G401.6 (cell line): ENCODE results near the gene NEK1.

Experiments
- FAIRE-seq: peaks from 2 replicates; lab custom pipeline; 2012; peaks lifted over from hg19 to GRCh38; lab: Jason Lieb, UNC

The NEK1 gene, protein sequence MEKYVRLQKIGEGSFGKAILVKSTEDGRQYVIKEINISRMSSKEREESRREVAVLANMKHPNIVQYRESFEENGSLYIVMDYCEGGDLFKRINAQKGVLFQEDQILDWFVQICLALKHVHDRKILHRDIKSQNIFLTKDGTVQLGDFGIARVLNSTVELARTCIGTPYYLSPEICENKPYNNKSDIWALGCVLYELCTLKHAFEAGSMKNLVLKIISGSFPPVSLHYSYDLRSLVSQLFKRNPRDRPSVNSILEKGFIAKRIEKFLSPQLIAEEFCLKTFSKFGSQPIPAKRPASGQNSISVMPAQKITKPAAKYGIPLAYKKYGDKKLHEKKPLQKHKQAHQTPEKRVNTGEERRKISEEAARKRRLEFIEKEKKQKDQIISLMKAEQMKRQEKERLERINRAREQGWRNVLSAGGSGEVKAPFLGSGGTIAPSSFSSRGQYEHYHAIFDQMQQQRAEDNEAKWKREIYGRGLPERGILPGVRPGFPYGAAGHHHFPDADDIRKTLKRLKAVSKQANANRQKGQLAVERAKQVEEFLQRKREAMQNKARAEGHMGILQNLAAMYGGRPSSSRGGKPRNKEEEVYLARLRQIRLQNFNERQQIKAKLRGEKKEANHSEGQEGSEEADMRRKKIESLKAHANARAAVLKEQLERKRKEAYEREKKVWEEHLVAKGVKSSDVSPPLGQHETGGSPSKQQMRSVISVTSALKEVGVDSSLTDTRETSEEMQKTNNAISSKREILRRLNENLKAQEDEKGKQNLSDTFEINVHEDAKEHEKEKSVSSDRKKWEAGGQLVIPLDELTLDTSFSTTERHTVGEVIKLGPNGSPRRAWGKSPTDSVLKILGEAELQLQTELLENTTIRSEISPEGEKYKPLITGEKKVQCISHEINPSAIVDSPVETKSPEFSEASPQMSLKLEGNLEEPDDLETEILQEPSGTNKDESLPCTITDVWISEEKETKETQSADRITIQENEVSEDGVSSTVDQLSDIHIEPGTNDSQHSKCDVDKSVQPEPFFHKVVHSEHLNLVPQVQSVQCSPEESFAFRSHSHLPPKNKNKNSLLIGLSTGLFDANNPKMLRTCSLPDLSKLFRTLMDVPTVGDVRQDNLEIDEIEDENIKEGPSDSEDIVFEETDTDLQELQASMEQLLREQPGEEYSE (N-terminal part only)

DNA sequence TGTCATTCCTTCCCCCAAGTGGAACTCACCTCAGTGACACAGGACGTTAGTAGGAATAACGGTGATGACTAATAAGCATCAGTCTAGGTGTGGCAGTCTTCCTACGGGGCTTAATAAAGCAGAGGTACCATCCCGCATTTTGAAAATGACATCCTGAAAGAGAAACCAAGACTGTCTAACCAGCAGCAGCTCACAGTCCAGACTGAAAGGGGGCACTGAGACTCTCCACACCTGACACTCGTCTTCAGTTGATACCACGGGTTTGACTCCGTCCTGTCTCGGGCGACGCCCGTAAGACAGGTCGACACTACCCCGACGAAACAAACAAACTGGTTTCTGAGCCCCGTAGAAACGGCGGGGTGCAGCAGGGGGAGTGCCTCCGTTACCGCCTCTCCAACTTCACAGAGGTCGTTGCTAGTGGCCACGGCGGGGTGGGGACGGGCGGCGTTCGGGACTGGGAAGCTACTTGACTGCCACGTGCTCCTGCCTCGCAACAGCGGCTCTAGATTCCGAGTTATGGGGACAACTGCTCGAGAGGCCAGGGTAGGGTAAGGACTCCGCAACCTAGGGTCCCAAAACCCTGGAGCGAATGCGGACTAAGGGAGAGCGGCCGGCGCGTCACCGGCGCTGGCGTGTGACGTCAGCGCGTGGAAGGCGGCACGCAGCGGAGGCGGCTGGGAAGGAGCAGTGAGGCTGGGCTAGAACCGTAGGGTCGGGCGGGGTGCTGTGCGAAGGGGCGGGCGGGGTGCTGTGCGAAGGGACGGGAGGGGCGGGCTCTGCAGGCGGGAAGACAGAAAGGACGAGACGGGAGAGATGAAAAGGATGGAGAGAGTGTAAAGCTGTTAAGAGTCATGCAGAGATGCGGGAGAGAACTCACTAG lies at the start of gene NEK1:
TSS of gene NEK1 (minus strand) at position 593 of the 880 bp plus-strand sequence. CDS start 9,953 bp downstream, outside the sequence.
- no peak for FAIRE-seq

DNA sequence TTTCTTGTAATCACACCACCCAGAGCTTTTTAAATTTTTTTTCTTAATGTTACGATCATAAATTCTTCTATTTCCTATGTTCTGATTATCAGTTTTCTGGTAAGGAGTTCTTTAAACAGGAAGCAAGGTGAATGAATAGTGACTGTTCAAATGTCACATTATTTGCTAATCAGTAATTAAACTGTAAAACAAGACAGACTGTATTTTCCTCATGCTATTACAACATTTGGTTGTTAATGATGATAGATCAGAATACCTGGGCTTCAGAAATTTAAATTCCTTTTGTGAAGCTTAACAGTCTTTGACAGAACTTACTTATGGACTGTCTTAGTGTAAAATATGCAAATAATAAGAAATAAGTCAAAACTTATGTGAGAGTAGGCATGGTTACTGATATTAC lies 49.4 kb upstream of the NEK1 start:
- no peak for FAIRE-seq

DNA sequence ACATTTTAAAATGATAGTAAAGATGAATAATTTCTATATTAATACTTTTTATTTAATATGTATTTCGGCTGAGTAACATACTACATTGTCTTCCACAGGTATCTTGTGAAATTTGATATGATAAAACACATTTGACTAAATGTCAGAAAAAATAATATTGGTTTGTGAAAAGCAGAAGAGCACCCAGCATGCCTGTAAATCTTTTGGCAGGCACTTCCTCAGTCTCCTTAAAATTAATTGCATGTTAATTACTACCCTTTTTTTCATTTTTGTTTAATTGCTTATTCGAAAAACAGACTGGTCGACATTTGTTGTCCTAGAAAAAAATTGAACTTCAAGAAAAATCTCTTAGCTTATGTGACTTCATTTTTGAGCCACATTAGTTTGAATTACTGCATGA lies 48.5 kb upstream of the NEK1 start:
- FAIRE-seq: no peak

DNA sequence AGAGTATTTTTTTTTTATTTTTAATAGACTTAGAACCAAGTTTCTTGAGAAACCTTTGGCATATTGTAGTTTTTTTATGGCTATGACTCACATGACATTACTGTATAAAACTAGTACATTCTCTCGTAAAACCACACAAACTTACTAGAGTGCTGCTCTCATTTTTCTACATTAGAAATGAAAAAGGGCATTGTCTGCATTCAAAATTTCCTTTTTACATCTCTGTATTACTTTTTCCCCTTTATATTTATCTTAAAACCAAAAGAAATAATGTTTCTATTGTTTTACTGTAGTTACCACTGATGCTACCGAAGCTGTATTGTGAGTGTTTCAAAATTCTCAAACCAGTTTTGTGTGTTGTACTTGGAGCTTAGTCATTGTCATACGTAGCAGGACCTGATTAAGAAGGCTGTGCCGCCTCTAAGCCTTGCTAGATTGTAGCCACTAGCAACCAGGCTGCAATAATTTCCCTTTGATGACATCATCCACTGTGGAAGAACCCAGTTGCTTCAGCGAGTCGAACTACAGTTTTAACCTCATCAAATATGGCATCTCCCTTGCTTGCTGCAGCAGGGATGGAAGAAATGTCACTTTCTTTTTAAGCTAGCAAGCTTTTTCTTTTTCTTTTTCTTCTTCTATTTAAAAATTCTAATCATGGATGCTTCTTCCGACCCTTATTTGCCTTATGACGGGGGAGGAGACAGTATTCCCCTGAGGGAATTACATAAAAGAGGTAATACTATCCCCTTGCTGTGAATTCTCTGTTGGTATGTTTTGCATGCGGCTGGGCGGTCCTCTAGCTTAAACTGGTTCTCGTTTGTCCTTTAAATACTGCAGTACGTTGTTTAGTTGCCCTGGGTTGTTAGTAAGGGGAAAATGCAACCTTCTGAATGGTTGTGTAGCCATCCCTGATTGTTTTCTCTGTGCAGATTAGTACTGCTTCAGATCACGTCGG lies 47.6 kb upstream of the NEK1 start:
- peak; percentile 99 for FAIRE-seq

DNA sequence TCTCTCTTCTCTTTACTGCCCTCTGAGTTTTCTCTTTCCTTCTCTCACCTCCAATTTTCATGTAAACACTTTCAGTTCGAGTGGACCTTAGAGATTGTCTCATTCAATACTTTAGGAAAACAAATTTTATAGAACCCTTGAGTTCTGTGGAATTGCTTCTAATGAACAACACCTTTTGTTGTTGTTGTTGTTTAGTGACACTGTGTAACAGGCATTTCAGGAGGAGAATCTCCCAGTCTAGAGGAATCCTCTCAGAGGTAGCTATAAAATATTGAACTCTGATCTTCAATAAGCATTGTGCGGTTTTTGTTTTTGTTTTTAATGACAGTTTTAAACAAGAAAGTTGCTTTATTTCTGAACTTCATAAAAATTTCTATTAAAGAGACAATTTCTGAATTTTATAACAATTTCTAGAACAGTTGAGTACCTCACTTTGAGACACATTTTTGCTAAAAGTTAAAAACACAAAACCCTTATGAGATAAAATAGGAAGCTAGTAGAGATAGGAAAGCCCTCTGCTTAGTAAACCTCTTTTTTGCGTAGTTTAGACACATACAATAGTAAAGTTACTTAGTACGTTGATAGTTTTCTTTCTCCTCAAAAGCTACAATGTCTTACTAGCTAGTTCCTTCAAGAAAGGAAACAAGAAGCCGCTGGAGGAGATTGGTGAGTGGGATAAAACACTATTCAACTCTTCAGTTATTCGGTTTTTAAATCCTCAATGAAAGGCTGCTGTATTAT lies 46.8 kb upstream of the NEK1 start:
- FAIRE-seq: no peak

- FAIRE-seq: no peak
Measured at GRCh38 chr4:169658196-169658595, 45.8 kb upstream of the NEK1 start.

- no peak for FAIRE-seq
Measured at GRCh38 chr4:169657470-169658107, 45.2 kb upstream of the NEK1 start.

- FAIRE-seq: no peak
Measured at GRCh38 chr4:169655401-169655800, 43.0 kb upstream of the NEK1 start.

DNA sequence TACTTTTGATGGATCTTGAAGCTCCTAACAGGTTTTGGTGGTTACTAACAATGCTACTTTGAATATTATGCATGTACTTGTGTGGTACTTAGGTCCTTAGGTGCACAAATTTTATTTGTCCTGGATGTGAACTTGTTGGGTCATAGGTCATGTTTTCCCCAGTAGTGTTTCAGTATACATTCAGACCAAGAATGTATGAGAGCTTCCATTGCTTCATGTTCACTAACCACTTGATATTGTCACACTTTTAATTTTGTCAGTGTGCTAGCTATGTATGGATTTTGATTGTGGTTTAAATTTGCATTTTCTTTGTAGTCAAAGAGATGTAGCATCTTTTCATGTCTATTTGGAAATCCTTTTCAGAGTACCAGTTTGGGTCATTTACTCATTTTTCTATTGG lies 40.2 kb upstream of the NEK1 start:
- no peak for FAIRE-seq

DNA sequence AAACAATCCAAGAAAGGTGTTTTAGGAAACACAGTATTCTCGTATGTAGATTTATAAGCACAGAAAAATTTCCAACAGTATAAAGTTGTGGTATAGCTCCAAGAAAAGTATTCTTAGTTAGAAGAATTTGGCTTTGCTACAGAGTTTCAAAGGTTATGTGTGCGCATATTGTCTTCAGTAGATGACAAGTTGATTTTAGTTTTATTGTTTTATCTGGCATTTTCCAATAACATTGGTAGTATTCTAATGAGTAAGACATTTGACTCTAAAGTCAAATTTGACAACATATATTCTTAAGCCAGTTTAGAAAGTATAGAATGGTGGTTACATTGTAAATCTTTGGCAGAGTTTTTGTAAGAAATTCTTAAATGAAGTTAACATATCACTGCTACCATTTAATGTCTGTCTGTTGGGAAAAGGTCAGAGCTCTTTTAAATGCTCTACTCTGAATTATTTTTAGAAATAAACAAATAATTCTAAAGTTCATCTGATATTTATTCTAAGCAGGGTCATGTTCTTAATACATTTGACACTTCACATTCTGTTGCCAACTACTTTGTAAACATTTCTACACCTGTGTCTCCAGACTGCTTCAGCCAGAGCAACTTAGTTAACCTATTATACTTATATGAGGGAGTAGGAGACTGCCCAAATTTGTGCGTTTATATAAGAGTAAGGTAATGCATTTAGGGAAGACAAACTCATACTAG lies 38.0 kb upstream of the NEK1 start:
- FAIRE-seq: no peak

GRCh38 chr4:169649545-169650226 lies 37.3 kb upstream of the NEK1 start:
- no peak for FAIRE-seq

DNA sequence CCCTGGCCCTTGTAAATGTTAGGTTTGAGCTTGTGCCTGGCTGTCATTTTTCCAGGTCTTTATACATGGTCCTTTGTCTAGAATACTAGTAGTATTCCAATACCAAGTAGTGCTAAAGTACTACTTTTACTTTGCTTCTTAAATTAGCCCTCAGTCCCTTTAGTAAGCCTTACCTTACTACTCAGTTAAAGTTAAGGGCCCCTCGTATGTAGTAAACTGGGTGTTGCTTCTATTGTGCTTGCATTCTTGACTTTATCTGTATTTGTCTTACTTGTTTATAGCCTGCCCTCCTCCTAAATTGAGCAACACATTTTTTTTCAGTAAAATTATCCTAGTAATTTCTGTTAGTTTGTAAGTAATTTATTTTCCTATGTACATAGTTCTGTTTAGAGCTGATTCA lies 33.2 kb upstream of the NEK1 start:
- FAIRE-seq: no peak

- no peak for FAIRE-seq
Measured at GRCh38 chr4:169644802-169645201, 32.4 kb upstream of the NEK1 start.

DNA sequence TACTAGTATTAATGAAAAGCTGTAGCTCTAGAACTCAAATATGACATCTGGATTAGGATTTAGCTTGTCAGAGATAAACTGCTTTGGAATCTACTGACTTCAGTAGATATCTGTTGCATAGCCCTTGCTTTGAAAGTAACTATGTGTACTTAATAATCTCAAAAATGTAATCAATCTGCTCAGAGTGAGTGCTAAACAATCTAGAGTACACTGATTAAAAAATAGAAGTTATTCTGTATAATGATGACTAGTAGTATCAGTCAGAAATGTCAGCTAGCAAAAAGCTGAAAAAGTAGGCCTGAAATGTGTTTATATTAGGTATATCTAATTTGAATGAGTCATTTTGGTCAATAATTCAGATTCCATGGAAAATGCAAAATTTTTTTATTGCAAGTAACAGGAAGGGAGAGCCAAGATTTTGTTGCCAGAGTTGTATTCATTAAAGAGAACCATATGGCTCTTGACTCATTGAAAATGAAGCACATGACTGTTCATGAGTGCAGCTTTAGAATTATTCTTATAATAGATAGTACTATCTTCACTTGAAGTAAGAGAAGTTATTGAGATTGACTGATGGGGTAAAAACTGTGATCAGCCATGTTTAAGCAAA lies 28.0 kb upstream of the NEK1 start:
- FAIRE-seq: no peak

DNA sequence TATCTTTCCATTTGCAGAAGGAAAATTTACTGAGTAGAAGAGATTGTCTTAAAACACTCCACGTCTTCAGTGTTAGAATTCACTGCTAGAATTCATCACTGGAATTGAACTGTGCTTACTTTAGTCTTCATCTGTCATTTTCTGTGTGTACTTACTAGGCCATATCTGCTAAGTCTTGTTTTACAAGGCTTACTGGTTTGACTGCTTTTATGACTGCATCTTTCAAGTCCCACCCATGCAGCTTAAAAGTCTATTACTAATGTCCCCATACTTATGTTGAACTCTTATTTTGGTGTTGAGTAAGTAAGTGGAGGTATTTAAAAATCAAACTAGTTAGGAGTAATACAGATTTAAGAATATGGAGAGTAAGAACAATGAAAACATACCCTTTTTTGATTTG lies 22.6 kb upstream of the NEK1 start:
- peak; percentile 34 for FAIRE-seq

DNA sequence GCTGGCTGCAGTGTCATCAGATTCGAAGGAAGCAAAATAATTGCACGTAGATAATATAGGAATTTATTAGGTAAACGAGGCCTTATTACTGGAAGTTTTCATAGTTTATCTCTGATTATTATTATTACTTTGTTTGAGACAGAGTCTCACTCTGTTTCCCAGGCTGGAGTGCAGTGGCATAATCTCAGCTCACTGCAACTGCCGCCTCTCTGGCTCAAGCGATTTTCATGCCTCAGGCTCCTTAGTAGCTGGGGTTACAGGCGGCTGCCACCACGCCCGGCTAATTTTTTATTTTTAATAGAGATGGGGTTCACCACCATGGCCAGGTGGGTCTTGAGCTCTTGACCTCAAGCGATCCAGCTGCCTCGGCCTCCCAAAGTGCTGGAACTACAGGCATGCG lies 20.5 kb upstream of the NEK1 start:
- FAIRE-seq: no peak

DNA sequence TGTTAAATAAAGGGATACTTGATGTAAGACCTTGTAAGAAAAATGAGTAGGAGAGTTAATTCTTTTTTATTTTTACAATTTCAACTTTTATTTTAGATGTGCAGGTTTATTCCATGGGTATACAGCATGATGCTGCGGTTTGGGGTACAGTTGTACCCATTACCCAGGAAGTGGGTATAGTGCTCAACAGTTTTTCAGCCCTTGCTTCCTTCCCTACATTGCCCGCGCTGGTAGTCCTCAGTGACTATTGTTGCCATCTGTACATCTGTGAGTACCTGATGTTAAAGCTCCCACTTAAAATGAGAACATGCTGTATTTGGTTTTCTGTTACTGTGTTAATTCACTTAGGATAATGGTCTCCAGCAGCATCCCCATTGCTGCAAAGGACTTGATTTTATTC lies 17.7 kb upstream of the NEK1 start:
- FAIRE-seq: no peak

GRCh38 chr4:169628579-169628978 lies 16.2 kb upstream of the NEK1 start:
- FAIRE-seq: no peak
